GM21447 (cell line): ENCODE measurements around the gene PRSS36.
"Not testable (repeated sequence)": the region's sequence is repeated elsewhere in the genome, so short reads cannot be mapped to it uniquely, and the experiment has no call there.

ENCODE experiments used
- ATAC-seq: cut with Tn5 transposase; IDR thresholded peaks from one replicate; pipeline ENCODE4 v1.9.1; 2021; ENCODE audit not compliant: unreplicated experiment

The PRSS36 gene

DNA sequence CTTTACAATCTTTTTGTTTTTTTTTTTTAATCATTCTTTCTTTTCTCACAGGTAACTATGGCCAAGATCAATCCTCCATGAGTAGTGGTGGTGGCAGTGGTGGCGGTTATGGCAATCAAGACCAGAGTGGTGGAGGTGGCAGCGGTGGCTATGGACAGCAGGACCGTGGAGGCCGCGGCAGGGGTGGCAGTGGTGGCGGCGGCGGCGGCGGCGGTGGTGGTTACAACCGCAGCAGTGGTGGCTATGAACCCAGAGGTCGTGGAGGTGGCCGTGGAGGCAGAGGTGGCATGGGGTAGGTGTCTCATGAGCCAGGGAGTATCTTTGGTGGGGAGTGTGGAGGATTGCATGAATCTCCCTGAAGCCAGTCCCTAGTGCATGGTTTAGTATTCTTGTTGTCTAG, 35.0 kb upstream of the PRSS36 start:
- no peak for ATAC-seq

GRCh38 chr16:31183432-31184428, 33.9 kb upstream of the PRSS36 start:
- ATAC-seq = no peak

DNA sequence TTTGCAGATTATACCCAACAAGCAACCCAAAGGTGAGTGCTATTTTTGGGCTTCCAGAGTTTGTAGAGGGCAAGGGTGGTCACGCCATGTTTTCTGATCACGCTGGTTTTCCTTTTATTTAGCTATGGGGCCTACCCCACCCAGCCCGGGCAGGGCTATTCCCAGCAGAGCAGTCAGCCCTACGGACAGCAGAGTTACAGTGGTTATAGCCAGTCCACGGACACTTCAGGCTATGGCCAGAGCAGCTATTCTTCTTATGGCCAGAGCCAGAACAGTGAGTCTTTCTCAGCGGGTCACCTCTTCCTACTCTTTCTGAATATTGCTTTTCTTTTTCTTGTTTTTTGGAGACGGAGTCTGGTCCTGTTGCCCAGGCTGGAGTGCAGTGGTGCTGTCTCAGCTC, 32.5 kb upstream of the PRSS36 start:
- ATAC-seq = no peak

DNA sequence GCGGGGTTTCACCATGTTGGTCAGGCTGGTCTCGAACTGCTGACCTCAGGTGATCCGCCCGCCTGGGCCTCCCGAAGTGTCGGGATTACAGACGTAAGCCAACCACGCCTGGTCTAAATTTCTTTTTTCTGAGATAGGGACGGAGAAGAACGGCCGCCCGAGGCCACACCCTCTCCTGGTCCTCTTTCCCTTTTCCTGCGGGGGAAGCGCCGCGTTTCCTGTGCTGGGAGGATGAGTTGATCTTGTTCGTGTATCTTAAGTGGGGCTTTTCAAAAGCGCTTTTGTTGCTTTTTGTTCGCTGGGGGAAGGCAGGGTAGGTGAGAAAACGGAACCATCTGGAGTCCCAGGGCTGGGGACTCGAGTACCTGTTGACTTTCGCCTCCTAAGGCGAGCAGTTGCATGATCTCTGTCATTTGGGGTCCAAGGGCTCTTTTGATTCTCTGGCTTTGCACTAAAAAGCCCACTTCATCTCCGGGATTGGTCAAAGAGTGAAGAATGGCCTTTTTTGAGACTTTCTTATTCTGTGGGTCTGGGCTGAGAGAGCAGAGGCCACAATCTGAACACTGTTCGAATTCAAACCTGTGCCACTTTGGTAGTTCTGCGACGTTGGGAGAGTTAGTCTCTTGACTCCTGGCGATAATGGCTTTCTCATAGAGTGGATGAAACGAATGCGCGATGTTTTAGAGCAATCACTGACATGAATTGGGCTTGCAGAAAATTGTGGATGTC, 31.4 kb upstream of the PRSS36 start:
- no peak for ATAC-seq

- ATAC-seq = peak; percentile 43
These were observed 30.0 kb upstream of the PRSS36 start, which contains the start of gene FUS for GRCh38 chr16:31179747-31180459. TSS of gene FUS (plus strand) at chr16:31180139. CDS start at chr16:31180215, 76 bp downstream.

DNA sequence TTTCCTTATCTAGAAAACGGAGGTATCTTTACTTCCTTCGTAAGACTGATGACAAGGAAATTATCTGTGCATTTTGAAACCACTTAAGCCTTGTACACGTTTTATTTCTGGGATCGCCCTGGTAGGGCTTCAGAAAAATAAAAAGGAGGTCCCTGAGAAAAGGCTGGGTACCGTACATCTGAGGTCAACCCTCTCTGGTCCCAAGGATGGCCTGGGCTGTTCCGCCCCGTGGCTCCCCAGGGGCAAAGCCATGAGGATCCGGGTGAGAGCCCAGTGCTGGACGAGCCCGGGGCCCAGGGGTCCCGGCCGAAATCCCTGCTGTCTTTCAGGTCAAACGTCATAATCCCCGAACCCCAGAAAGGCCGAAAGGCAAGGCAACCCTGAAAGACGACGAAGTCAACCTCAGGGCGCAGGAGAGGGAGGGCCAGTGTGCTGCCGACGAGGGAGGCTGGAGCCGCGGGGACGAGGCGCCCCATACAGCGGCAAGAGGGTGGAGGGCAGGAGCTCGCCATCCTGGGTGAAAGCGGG, 29.4 kb upstream of the PRSS36 start:
- ATAC-seq = peak; percentile 0

DNA sequence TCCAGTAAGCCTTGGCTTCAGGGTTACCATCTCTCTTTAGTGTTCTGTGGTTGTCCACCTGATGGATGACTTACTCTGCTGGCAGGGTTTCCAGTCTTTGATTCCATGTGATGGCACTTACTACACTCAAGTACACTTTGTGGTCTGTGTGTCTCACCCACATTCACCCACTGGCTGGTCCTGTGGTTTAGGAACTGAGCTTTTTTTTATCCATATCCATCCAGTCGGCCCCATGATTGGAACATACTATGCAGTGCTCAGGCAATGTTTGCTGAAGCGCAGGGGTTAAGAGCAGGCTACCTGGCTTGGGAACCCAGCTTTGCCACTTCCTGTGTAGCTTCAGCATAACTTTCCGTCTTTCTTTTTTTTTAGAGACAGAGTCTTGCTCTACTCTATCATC, 27.3 kb upstream of the PRSS36 start:
- ATAC-seq = no peak

- ATAC-seq = not testable (repeated sequence)
These were observed 20.2 kb upstream of the PRSS36 start for GRCh38 chr16:31170048-31170447.

GRCh38 chr16:31168848-31169247, 19.0 kb upstream of the PRSS36 start:
- no peak for ATAC-seq

- ATAC-seq = no peak
These were observed 17.4 kb upstream of the PRSS36 start for GRCh38 chr16:31167315-31167714.

GRCh38 chr16:31157136-31157535, 7.3 kb upstream of the PRSS36 start:
- ATAC-seq = no peak

- ATAC-seq = not testable (repeated sequence)
These were observed 1.1 kb upstream of the PRSS36 start for GRCh38 chr16:31150976-31151375.

GRCh38 chr16:31149332-31149731, 534 bp downstream of the PRSS36 start:
- ATAC-seq = no peak

GRCh38 chr16:31148896-31149295, 970 bp downstream of the PRSS36 start:
- no peak for ATAC-seq

GRCh38 chr16:31148281-31148728, 1.6 kb downstream of the PRSS36 start:
- ATAC-seq = no peak

DNA sequence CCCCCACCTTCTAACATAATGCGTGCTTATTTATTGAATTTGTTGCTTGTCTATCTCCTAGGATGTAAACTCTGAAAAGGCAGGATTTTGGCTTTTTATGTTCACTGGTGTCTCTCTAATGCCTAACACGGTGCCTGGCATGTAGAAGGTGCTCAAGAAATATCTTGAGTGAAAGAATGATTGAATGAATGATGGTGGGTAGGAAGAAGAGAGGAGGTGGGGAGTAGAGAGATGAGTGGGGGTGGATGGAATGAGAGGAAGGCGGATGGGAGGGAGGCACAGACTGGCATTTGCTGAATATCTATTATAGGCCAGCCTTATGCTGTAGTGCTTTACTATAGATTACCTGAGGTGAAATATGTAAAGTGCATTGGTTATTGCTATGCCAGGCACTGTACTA, 2.3 kb downstream of the PRSS36 start:
- ATAC-seq = no peak

DNA sequence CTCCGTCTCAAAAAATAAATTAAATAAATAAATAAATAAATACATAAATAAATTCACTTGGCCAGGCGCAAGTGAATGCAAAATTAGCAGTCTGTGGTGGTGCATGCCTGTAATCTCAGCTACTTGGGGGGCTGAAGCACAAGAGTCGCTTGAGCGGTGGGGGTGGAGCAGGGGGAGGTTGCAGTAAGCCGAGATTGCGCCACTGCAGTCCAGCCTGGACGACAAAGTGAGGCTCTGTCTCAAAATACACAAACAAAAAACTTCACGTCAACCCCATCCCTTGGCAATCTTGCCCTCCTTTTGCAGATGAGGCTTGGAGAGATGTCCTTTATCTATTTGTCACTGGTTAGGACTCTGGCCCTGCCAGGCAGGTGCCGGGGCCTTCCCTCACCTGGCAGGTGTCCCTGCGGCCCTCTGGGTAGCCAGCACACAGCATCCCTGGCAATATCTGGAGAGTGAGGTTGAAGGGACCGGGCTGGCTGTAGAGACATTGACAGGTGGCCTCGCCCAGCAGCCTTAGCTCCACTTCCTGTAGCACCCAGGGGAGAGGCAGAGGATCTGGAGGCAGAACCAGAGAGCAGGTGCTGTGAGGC, 4.4 kb downstream of the PRSS36 start:
- no peak for ATAC-seq

DNA sequence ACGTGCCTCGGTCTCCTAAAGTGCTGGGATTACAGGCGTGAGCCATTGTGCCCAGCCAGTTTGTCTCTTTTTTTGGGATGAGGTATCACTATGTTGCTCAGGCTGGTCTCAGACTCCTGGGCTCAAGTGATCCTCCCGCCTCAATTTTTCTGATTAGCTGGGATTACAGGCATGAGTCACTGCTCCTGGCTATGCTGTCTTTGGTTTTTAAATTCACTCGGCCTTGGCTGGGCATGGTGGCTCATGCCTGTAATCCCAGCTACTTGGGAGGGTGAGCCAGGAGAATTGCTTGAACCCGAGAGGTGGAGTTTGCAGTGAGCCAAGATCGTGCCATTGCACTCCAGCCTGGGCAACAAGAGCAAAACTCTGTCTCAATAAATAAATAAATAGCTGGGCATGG, 5.4 kb downstream of the PRSS36 start:
- ATAC-seq = not testable (repeated sequence)

- ATAC-seq = no peak
These were observed 6.1 kb downstream of the PRSS36 start for GRCh38 chr16:31143694-31144148.

DNA sequence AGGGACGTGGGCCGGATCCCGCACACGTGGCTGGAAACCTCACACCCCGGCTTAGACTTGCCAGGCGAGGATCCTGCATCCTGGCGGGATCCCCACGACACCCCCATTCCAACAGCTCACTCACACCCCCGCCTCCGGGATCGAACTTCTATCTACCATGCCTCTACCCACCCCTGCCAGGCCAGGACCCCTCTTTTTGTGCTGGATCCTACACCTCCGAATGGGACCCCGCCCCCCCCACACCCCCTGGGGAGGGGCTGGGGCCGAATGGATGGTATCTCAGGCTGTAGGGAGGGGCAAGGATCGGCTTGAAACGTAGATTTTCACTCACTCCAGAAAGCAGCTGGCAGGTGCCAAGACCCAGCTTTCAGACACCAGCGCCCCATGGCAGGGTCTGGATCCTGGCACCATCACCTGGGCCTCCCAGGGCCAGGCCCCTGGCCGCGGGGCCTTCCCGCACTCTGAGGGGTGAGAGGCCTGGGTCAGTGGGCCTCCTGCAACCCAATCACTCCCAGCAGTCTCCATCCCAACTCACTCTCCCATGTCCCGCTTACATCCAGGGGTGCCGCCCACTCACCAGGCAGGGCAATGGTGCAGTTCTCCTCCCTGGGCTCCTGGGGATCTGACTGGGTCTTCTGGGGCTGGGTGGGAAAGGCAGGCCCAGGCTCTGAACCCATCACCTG, 6.7 kb downstream of the PRSS36 start:
- ATAC-seq = no peak
